ENCODE data around the gene RALB. TPM values are rescaled to one million over a fixed set of nuclear protein-coding genes. Genes with fewer than 3 reads are reported as not detected.

RALB gene
- total RNA-seq, 1 donor from 2014 or later: 21.7 TPM

GRCh38 chr2:120265006-120265405, 12.4 kb downstream of the RALB start:
- H3K4me3 ChIP-seq: no peak overlapping the region
- no peak for TF ChIP-seq CTCF (IDR thresholded peaks at IDR 0.05)

GRCh38 chr2:120267348-120267747, 14.7 kb downstream of the RALB start:
- H3K9me3 ChIP-seq: no peaks in the 10 kb centered on the region
- no peak overlapping the region for H3K27ac ChIP-seq
- H3K4me1 ChIP-seq: no peaks in the 10 kb centered on the region
- TF ChIP-seq CTCF (IDR thresholded peaks at IDR 0.05): no peak
- intact Hi-C loops (cut with DNase I): no loop called here
- H3K27me3 ChIP-seq: no peaks in the 10 kb centered on the region
- no peak for DNase-seq (ENCODE audit: low spot score in 2 of 2)
- no peaks in the 10 kb centered on the region for H3K36me3 ChIP-seq
- no peak overlapping the region for H3K4me3 ChIP-seq

More at GRCh38 chr2:120265006-120265405, 12.4 kb downstream of the RALB start:
- no peaks in the 10 kb centered on the region for H3K36me3 ChIP-seq
- no peaks in the 10 kb centered on the region for H3K27me3 ChIP-seq
- H3K4me1 ChIP-seq: no peaks in the 10 kb centered on the region
- DNase-seq (ENCODE audit: low spot score in 2 of 2): no peak
- H3K9me3 ChIP-seq: no peaks in the 10 kb centered on the region
- no peak overlapping the region for H3K27ac ChIP-seq
- intact Hi-C loops (cut with DNase I): no loop called here

DNA sequence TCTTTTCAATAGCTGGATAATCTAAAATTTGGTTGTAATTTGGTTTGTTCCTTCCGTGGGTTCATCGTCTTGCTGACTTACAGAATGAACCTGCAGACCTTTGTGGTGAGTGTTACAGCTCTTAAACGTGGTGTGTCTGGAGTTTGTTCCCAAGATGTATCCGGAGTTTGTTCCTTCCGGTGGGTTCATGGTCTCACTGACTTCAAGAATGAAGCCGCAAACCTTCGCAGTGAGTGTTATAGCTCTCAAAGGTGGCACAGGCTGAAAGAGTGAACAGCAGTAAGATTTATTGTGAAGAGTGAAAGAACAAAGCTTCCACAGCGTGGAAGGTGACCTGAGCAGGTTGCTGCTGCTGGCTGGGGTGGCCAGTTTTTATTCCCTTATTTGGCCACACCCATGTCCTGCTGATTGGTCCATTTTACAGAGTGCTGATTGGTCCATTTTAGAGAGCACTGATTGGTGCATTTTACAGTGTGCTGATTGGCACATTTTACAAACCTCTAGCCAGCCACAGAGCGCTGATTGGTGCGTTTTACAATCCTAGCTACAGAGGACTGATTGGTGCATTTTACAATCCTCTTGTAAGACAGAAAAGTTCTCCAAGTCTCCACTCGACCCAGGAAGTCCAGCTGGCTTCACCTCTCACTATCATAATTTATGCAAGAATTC, 16.6 kb downstream of the RALB start:
- Histone ChIP-seq H3K27me3 (no peaks in the 10 kb centered on the region), H3K4me1 (no peaks in the 10 kb centered on the region), H3K4me3 (no peak overlapping the region), H3K9me3 (no peaks in the 10 kb centered on the region), H3K36me3 (no peaks in the 10 kb centered on the region), H3K27ac (no peak overlapping the region)
- DNase-seq (ENCODE audit: low spot score in 2 of 2): no peak
- intact Hi-C loops (cut with DNase I): no loop called here
- TF ChIP-seq CTCF (IDR thresholded peaks at IDR 0.05): no peak

GRCh38 chr2:120269816-120270215, 17.2 kb downstream of the RALB start:
- no peak overlapping the region for H3K4me3 ChIP-seq
- TF ChIP-seq CTCF (IDR thresholded peaks at IDR 0.05): no peak

GRCh38 chr2:120271711-120272379, 19.2 kb downstream of the RALB start:
- H3K4me3 ChIP-seq: no peak overlapping the region
- no peak for DNase-seq (ENCODE audit: low spot score in 2 of 2)
- TF ChIP-seq CTCF (IDR thresholded peaks at IDR 0.05): no peak
- intact Hi-C loops (cut with DNase I): no loop called here
- H3K27me3 ChIP-seq: no peaks in the 10 kb centered on the region
- H3K36me3 ChIP-seq: no peaks in the 10 kb centered on the region
- H3K9me3 ChIP-seq: no peaks in the 10 kb centered on the region
- H3K27ac ChIP-seq: no peak overlapping the region
- H3K4me1 ChIP-seq: no peaks in the 10 kb centered on the region

More at GRCh38 chr2:120269816-120270215, 17.2 kb downstream of the RALB start:
- Histone ChIP-seq H3K36me3 (no peaks in the 10 kb centered on the region), H3K9me3 (no peaks in the 10 kb centered on the region), H3K27me3 (no peaks in the 10 kb centered on the region), H3K4me1 (no peaks in the 10 kb centered on the region), H3K27ac (no peak overlapping the region)
- intact Hi-C loops (cut with DNase I): no loop called here
- DNase-seq (ENCODE audit: low spot score in 2 of 2): no peak
